HepG2 (cell line): ENCODE data around the gene ADAMTS2. TPM values are rescaled to one million over a fixed set of nuclear protein-coding genes. Genes with fewer than 3 reads are reported as not detected.

Experiments used
- E2F5 ChIP-seq: sonication (generic); formaldehyde crosslinking; conservative IDR thresholded peaks from 2 replicates; pipeline ENCODE4 v1.4.0; 2020; ENCODE audit warnings: missing genetic modification reagents
- FIP1L1 ChIP-seq: fragments of 200-400 bp; formaldehyde crosslinking; IDR thresholded peaks from 2 replicates; pipeline ENCODE4 v1.6.1; 2018; ENCODE audit warnings: low read depth, mild to moderate bottlenecking, low read length, moderate library complexity, borderline replicate concordance; ENCODE audit not compliant: insufficient read depth
- HOXA3 ChIP-seq: sonication (generic); formaldehyde crosslinking; IDR thresholded peaks from 2 replicates; pipeline ENCODE4 v1.5.0; 2020; ENCODE audit warnings: missing genetic modification reagents
- IRF2 ChIP-seq: IDR thresholded peaks from 2 replicates; pipeline ENCODE4 v1.6.1; 2018; ENCODE audit warnings: missing genetic modification reagents, missing compliant biosample characterization
- KIAA2018 ChIP-seq: sonication (generic); formaldehyde crosslinking; IDR thresholded peaks from 2 replicates; pipeline ENCODE4 v1.5.0; 2020; ENCODE audit warnings: mild to moderate bottlenecking, missing genetic modification reagents, borderline replicate concordance
- PRDM4 ChIP-seq: sonication (generic); formaldehyde crosslinking; IDR thresholded peaks from 2 replicates; pipeline ENCODE4 v1.9.0; 2021; ENCODE audit warnings: missing genetic modification reagents, borderline replicate concordance
- REPIN1 ChIP-seq: sonication (generic); formaldehyde crosslinking; IDR thresholded peaks from 2 replicates; pipeline ENCODE4 v1.8.0; 2022; ENCODE audit warnings: missing genetic modification reagents, low read depth, mild to moderate bottlenecking, borderline replicate concordance
- YY1 ChIP-seq: IDR thresholded peaks from 2 replicates; pipeline ENCODE4 v1.6.1; 2011; ENCODE audit warnings: low read length, low read depth, moderate library complexity, mild to moderate bottlenecking; ENCODE audit not compliant: insufficient read depth, insufficient replicate concordance
- ZIK1 ChIP-seq: sonication (generic); formaldehyde crosslinking; IDR thresholded peaks from 2 replicates; pipeline ENCODE4 v1.5.0; 2020; ENCODE audit warnings: mild to moderate bottlenecking, low read depth, missing genetic modification reagents, borderline replicate concordance
- ZNF260 ChIP-seq: sonication (generic); formaldehyde crosslinking; IDR thresholded peaks from 2 replicates; pipeline ENCODE4 v1.4.0; 2020; ENCODE audit warnings: missing genetic modification reagents, low read depth, mild to moderate bottlenecking, borderline replicate concordance
- ZNF33A ChIP-seq: sonication (generic); formaldehyde crosslinking; IDR thresholded peaks from 2 replicates; pipeline ENCODE4 v1.5.1; 2020; ENCODE audit warnings: missing genetic modification reagents, mild to moderate bottlenecking, moderate library complexity, borderline replicate concordance
- ZNF343 ChIP-seq: sonication (generic); formaldehyde crosslinking; IDR thresholded peaks from 2 replicates; pipeline ENCODE4 v1.4.0; 2020; ENCODE audit warnings: mild to moderate bottlenecking, missing genetic modification reagents
- ZSCAN5A ChIP-seq: sonication (generic); formaldehyde crosslinking; IDR thresholded peaks from 2 replicates; pipeline ENCODE4 v1.8.0; 2022; ENCODE audit warnings: mild to moderate bottlenecking, missing genetic modification reagents, borderline replicate concordance
- polyA plus RNA-seq, 8 experiments: library from polyadenylated mRNA; depleted of rRNA in 3 of 8; stranded (reverse) in 7 of 8; unstranded in 1 of 8; fragments of >200 nt; fragmentation: Illumina TruSeq in 4 of 8; extraction: Trizol in 4 of 8; gene quantifications; 2 replicates each; pipeline versions ENCODE4 v1.2.1 to v1.2.3, GENCODE V29; 2011 to 2016; ENCODE audit warnings: low read depth in 4 of 8, missing spikeins in 1 of 8, mixed read lengths in 1 of 8; ENCODE audit not compliant: insufficient read depth in 1 of 8
- total RNA-seq, 5 experiments: library from RNA; depleted of rRNA; stranded (reverse); fragments of >200 nt; fragmentation: Illumina TruSeq; extraction: Trizol; gene quantifications; 2 replicates each; pipeline ENCODE4 v1.2.3, GENCODE V29; 2016; ENCODE audit warnings: low read depth in 1 of 5

ADAMTS2 gene
- total and polyA plus RNA-seq, 2 of the 13 experiments (the other 11 are each of a cell fraction or from before 2014, with no cell fraction given), result 0.24 to 3.5 TPM

- TF ChIP-seq HOXA3, result peak; percentile 22; the same call in 1 of the 2 replicates
- no peak for TF ChIP-seq ZNF343
- TF ChIP-seq KIAA2018 (CRISPR knock-in tag), result no peak
- no peak for TF ChIP-seq E2F5 (CRISPR knock-in tag)
- TF ChIP-seq ZIK1 (CRISPR knock-in tag), result no peak
- no peak for TF ChIP-seq FIP1L1
- no peak for TF ChIP-seq ZSCAN5A (CRISPR knock-in tag)
- 0 out of 2 replicates have a peak, but pooled peaks have one; percentile 32 for TF ChIP-seq IRF2
- no peak for TF ChIP-seq REPIN1 (CRISPR knock-in tag)
- TF ChIP-seq ZNF33A, result no peak
- TF ChIP-seq PRDM4, result no peak
- TF ChIP-seq ZNF260, result no peak
- peak; percentile 55 for TF ChIP-seq YY1
Observed at GRCh38 chr5:179261301-179262125, 83.7 kb downstream of the ADAMTS2 start (continued).
